GM12891 (cell line): Measurements from ENCODE around the gene B3GNT2.
A peak's percentile ranks its signal among the peaks of the same experiment; 100 is the strongest.

ENCODE experiments used
- POLR2A ChIP-seq: IDR thresholded peaks from 2 replicates; pipeline ENCODE4 v1.6.1; 2011; ENCODE audit warnings: low read depth, low read length, control low read depth
- POLR2AphosphoS5 ChIP-seq: IDR thresholded peaks from 2 replicates; pipeline ENCODE4 v1.6.1; 2011; ENCODE audit warnings: low read depth, low read length, control low read depth

DNA sequence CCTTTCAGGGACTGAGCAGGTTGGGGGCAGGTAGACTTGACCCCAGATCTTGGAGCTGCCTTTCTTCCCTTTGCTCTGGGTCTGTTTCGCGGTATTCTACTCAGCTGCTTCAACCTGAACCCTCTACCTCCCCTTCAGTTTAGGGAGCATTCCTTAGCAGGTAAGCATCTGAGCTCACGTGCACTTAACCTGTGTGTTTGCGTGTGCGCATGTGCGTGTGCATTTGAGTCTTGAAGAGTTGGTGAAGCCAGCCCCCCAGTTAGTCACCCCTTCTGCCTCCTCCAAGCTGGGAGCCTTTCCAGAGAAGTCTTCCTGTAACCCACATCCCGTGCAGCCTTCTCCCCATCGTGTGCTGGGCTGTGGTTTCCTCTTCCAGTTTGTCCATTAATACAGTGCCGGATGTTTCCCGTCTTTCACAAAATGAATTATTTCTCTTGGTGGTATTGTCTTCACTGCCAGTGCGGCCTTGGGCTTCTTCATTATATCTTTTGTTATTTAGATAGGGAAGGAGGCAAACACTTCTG lies 33.2 kb downstream of the B3GNT2 start:
- TF ChIP-seq POLR2AphosphoS5: 0 out of 2 replicates have a peak, but pooled peaks have one; percentile 41
- TF ChIP-seq POLR2A: no peak
